Endothelial cell of hepatic sinusoid (primary cell): ENCODE results near the gene FTCD.
"Not testable (repeated sequence)": the region's sequence is repeated elsewhere in the genome, so short reads cannot be mapped to it uniquely, and the experiment has no call there.

Experiments used
- in situ Hi-C: cut with HindIII; loops from 2 replicates; pipeline ENCODE4 v1.10.0; 2017; ENCODE audit warnings: low sequenced_read_pairs

The FTCD gene

GRCh38 chr21:46171996-46172862 lies 16.9 kb upstream of the FTCD start:
- in situ Hi-C loops: no loop called here

GRCh38 chr21:46171585-46171984 lies 16.2 kb upstream of the FTCD start:
- in situ Hi-C loops: no loop called here

- in situ Hi-C loops: not testable (repeated sequence)
Observed at GRCh38 chr21:46170436-46171193, 15.2 kb upstream of the FTCD start.

GRCh38 chr21:46168659-46169386 lies 13.4 kb upstream of the FTCD start:
- in situ Hi-C loops: no loop called here

GRCh38 chr21:46168238-46168637 lies 12.9 kb upstream of the FTCD start:
- in situ Hi-C loops: no loop called here

- in situ Hi-C loops: no loop called here
Observed at GRCh38 chr21:46165098-46165497, 9.7 kb upstream of the FTCD start.

- in situ Hi-C loops: no loop called here
Observed at GRCh38 chr21:46163380-46163779, 8.0 kb upstream of the FTCD start.

GRCh38 chr21:46161633-46162592 lies 6.5 kb upstream of the FTCD start:
- in situ Hi-C loops: no loop called here

GRCh38 chr21:46160907-46161632 lies 5.7 kb upstream of the FTCD start:
- in situ Hi-C loops: no loop called here

GRCh38 chr21:46160657-46160906 lies 5.2 kb upstream of the FTCD start:
- in situ Hi-C loops: no loop called here

GRCh38 chr21:46159841-46160656 lies 4.7 kb upstream of the FTCD start:
- in situ Hi-C loops: no loop called here

- in situ Hi-C loops: no loop called here
Observed at GRCh38 chr21:46159390-46159789, 4.0 kb upstream of the FTCD start.

- in situ Hi-C loops: no loop called here
Observed at GRCh38 chr21:46158666-46159300, 3.4 kb upstream of the FTCD start.

GRCh38 chr21:46157987-46158451 lies 2.6 kb upstream of the FTCD start:
- in situ Hi-C loops: no loop called here

GRCh38 chr21:46157396-46157986 lies 2.1 kb upstream of the FTCD start:
- in situ Hi-C loops: no loop called here

- in situ Hi-C loops: no loop called here
Observed at GRCh38 chr21:46156678-46157077, 1.3 kb upstream of the FTCD start.

- in situ Hi-C loops: no loop called here
Observed at GRCh38 chr21:46156378-46156645, 933 bp upstream of the FTCD start.

- in situ Hi-C loops: no loop called here
Observed at GRCh38 chr21:46154955-46155513, 345 bp downstream of the FTCD start.
